HG02884 (cell line): ENCODE data around the gene MC4R.
"Not testable (repeated sequence)": the region's sequence is repeated elsewhere in the genome, so short reads cannot be mapped to it uniquely, and the experiment has no call there.

Experiments used
- ATAC-seq: cut with Tn5 transposase; IDR thresholded peaks from one replicate; pipeline ENCODE4 v1.9.1; 2021; ENCODE audit warnings: mild to moderate bottlenecking, moderate library complexity; ENCODE audit not compliant: unreplicated experiment

The MC4R gene

GRCh38 chr18:60372596-60372995 lies at the start of gene MC4R:
Gene MC4R (minus strand): TSS chr18:60372775. CDS start chr18:60372349, 426 bp downstream.
- no peak for ATAC-seq

DNA sequence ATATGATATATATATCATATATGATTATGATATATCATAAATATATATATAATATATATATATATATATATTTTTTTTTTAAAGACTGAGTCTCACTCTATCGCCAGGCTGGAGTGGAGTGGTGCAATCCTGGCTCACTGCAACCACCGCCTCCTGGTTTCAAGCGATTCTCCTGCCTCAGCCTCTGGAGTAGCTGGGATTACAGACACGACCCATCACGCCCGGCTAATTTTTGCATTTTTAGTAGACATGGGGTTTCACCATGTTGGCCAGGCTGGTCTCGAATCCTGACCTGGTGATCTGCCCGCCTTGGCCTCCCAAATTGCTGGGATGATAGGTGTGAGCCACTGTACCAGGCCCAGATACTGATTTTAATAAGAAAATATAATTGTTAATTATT lies 49.7 kb upstream of the MC4R start:
- ATAC-seq = not testable (repeated sequence)

- no peak for ATAC-seq
These were observed 49.0 kb upstream of the MC4R start for GRCh38 chr18:60421356-60422118.

DNA sequence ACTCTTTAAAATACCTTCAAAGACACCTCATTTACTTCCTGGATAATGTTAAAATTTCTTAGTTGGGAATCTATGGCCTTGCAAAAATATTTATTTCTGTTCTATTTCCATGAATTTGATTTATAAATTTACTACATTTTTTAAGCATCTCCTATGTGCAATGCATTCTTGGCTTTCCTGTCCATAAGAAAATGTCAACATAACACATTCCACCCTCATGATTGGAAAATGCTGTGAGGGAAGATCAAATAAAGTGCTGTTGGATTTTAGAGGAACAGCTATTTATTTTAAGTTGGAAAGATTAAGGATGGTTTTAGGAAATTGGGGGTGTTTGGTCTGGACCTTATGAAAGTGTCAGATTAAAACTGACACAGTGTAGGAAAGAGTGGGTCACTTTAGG lies 45.4 kb upstream of the MC4R start:
- no peak for ATAC-seq

GRCh38 chr18:60413944-60414547 lies 41.5 kb upstream of the MC4R start:
- no peak for ATAC-seq

DNA sequence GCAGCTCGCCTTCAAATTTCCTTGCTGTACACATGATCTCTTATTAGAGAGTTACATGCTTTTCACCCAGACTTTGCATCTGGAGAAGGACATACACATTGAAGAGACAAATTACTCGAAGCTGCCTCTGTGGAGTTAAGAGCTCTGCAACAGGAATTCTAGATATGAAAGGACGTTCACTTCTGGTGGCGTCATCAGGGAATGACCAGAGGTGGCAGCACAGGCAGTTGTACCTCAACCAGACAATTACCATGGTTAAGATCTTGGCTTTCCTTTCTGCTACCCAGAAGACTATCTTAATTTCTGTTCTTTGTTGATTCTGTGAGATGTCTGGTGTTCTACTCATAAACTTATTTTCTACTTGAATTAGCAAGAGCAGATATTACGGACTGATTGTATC lies 39.1 kb upstream of the MC4R start:
- ATAC-seq = no peak

GRCh38 chr18:60406721-60407120 lies 34.1 kb upstream of the MC4R start:
- no peak for ATAC-seq

- peak; percentile 42 for ATAC-seq
These were observed 32.0 kb upstream of the MC4R start for GRCh38 chr18:60404486-60405085.

- ATAC-seq = no peak
These were observed 28.8 kb upstream of the MC4R start for GRCh38 chr18:60401346-60401745.

GRCh38 chr18:60391571-60392226 lies 19.1 kb upstream of the MC4R start:
- ATAC-seq = no peak

GRCh38 chr18:60389314-60389713 lies 16.7 kb upstream of the MC4R start:
- no peak for ATAC-seq

DNA sequence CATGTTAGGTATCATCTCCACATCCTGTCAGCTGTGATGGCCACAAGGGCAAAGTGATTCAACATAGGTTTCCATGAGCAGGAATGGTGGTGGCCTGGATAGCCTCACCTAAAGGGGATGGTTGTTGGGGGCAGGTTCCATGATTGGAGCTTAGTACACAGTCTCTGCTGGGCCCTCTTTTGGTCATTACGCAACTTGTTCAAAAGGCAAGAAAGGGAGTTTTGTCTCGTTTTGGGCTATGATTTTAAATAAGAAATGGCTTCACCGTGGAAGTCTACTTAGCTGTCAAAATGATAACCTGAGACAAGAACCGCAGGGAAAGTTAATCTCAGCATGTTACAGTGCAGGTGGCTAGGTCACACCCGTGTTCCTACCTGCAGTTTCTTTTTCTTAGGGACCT lies 13.1 kb upstream of the MC4R start:
- ATAC-seq = no peak

- ATAC-seq = no peak
These were observed 11.3 kb upstream of the MC4R start for GRCh38 chr18:60383893-60384292.

DNA sequence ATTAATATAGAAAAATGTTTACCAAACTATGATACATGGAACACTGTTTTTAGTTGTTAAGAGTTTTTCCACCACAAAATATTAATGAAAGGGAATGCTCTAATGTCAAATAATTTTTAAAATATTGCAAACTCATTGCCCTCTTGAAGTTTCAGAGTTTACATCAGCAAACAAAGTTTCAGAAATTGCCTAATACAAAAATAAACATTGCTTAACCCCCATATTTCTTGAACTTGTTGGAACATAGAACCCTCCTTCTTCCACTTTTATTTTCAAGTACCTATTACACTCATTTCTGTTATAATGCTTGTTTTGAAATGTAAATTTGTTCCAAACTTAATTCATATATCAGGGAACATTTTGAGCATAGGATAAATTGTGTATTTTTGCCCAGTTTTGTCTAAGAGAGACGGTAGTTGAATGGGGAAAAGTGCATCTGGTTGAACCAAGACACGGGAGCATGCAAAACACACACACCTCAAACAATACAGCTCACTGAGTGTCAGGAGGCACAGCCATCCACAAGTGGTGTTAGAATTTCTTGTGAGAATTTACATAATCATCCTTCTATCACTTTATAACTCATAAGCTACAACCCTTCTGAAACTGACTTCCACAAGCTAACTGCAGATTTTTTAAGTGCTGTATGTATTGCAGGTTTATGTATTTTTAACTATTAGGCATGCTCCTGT lies 5.3 kb upstream of the MC4R start:
- no peak for ATAC-seq

DNA sequence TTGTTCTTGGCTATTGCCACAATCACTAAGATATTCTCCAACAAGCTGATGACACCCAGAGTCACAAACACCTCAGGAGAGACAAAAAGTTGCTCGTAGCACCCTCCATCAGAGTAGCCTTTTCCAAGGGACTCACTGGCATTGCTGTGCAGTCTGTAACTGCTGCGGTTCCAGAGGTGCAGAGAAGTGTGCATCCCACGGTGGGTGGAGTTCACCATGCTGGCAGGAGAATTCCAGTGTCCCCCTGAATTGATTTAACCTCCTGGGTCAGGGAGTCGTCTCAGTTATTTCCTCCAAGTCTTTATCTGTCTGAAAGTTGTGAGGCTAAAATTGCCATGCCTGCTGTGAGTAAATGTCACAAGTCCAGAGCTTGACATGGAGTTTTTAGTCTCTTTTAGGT lies 443 bp downstream of the MC4R start:
- no peak for ATAC-seq

DNA sequence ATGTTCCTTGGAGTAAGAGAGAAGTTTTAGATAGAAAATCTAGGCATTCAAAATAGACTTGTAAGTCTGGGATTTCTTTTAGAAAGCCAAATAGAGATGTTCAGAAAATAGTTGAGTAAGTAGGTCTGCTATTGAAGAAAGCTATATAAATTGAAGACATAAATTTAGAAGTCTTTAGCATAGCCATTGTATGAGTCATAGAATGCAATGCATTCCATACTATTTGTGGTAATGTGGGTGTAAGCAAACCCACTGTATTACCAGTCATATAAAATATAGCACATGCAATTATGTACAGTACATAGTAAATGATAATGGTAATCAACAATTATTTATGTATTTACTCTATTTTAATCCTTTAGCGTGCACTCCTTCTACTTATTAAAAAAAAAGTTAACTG lies 14.1 kb downstream of the MC4R start:
- ATAC-seq = no peak

DNA sequence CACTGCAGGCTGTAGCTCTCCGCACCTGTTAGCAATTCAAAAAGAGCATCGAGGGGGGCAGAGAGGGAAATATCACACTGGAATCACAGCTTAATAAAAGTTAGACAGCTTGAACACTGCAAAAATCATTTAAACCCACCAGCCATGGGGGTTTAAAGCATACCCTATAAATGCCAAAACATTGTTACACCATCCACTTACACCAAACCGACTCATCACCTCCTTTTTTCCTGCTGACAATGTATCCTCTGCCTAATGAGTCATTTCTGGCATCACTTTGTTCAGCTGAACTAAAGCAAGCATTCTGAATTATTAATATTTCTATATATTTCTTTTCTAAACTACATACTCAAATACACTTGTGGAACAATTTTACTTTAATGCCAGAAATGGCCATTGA lies 21.6 kb downstream of the MC4R start:
- ATAC-seq = no peak

GRCh38 chr18:60350150-60350549 lies 22.4 kb downstream of the MC4R start:
- ATAC-seq = no peak

- ATAC-seq = no peak
These were observed 25.0 kb downstream of the MC4R start for GRCh38 chr18:60347526-60348045.

GRCh38 chr18:60339018-60339417 lies 33.6 kb downstream of the MC4R start:
- no peak for ATAC-seq

DNA sequence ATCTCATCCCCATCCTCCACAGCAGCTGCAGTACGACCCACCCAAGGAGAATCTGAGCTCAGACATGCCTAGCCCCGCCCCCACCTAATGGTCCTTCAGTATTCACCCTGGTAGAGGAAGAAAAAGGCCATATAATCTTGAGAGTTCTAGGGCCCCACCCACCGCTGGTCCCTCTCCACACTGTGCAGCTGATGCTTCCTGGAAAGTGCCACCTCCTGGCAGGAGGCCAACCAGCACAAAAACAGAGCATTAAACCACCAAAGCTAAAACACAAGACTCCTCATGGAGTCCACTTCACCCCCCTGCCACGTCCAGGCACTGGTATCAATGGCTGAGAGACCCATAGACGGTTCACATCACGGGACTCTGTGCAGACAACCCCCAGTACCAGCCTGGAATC lies 40.7 kb downstream of the MC4R start:
- ATAC-seq = no peak
